Mucosa of gallbladder (tissue), 1 donor: Measurements from ENCODE around the gene GNPTAB. TPM values are rescaled to one million over a fixed set of nuclear protein-coding genes. Genes with fewer than 3 reads are reported as not detected.

ENCODE experiments used
- DNase-seq: peaks from one replicate; pipeline ENCODE4 v3.0.0-alpha.2; 2020; ENCODE audit warnings: low spot score
- total RNA-seq: library from RNA; stranded (reverse); gene quantifications from one replicate; pipeline ENCODE4 v1.2.1, GENCODE V29; 2021
- donor health status: DM: no; HTN: no; CAD: no.

Gene GNPTAB
- total RNA-seq, 1 donor from 2014 or later = 42.0 TPM

- no peak for DNase-seq
Measured at GRCh38 chr12:101804409-101804808, 26.4 kb downstream of the GNPTAB start.

- no peak for DNase-seq
Measured at GRCh38 chr12:101803978-101804377, 26.8 kb downstream of the GNPTAB start.

- no peak for DNase-seq
Measured at GRCh38 chr12:101802486-101802885, 28.3 kb downstream of the GNPTAB start.

GRCh38 chr12:101799774-101800173, 31.0 kb downstream of the GNPTAB start:
- no peak for DNase-seq

GRCh38 chr12:101795786-101796185, 35.0 kb downstream of the GNPTAB start:
- DNase-seq = no peak

- no peak for DNase-seq
Measured at GRCh38 chr12:101795013-101795412, 35.7 kb downstream of the GNPTAB start.

- DNase-seq = no peak
Measured at GRCh38 chr12:101794574-101794973, 36.2 kb downstream of the GNPTAB start.

GRCh38 chr12:101793401-101793800, 37.4 kb downstream of the GNPTAB start:
- no peak for DNase-seq

GRCh38 chr12:101792046-101792931, 38.5 kb downstream of the GNPTAB start:
- DNase-seq = no peak

GRCh38 chr12:101789171-101789570, 41.6 kb downstream of the GNPTAB start:
- DNase-seq = no peak

GRCh38 chr12:101785671-101786070, 45.1 kb downstream of the GNPTAB start:
- no peak for DNase-seq

GRCh38 chr12:101784376-101784775, 46.4 kb downstream of the GNPTAB start:
- no peak for DNase-seq

- DNase-seq = no peak
Measured at GRCh38 chr12:101783838-101784237, 46.9 kb downstream of the GNPTAB start.

- DNase-seq = no peak
Measured at GRCh38 chr12:101783150-101783549, 47.6 kb downstream of the GNPTAB start.

- no peak for DNase-seq
Measured at GRCh38 chr12:101782273-101782731, 48.5 kb downstream of the GNPTAB start.

GRCh38 chr12:101781834-101782233, 48.9 kb downstream of the GNPTAB start:
- DNase-seq = no peak

GRCh38 chr12:101780599-101780998, 50.2 kb downstream of the GNPTAB start:
- no peak for DNase-seq

GRCh38 chr12:101779626-101780025, 51.1 kb downstream of the GNPTAB start:
- no peak for DNase-seq

GRCh38 chr12:101779200-101779599, 51.6 kb downstream of the GNPTAB start:
- no peak for DNase-seq

- no peak for DNase-seq
Measured at GRCh38 chr12:101777978-101778377, 52.8 kb downstream of the GNPTAB start.

GRCh38 chr12:101777485-101777884, 53.3 kb downstream of the GNPTAB start:
- no peak for DNase-seq

GRCh38 chr12:101775816-101776215, 54.9 kb downstream of the GNPTAB start:
- DNase-seq = no peak

- DNase-seq = peak; percentile 47
Measured at GRCh38 chr12:101773650-101774162, 57.1 kb downstream of the GNPTAB start.
